SU-DHL-6 (cell line): ENCODE results near the gene TAS2R60.

Source experiments
- EZH2phosphoT487 ChIP-seq: fragments of 200-600 bp; sonication (generic), shearing (Covaris generic); conservative IDR thresholded peaks from 2 replicates; pipeline ENCODE4 v1.6.1; 2018; ENCODE audit warnings: mild to moderate bottlenecking, antibody characterized with exemption, low read length, moderate library complexity, mixed read lengths
- TF ChIP-seq, protein P1 (sequence below): fragments of 200-600 bp; sonication (generic); IDR thresholded peaks from one replicate; pipeline ENCODE4 v1.5.1; 2017; ENCODE audit warnings: antibody characterized with exemption, mild to moderate bottlenecking, low read length, moderate library complexity; ENCODE audit not compliant: insufficient read depth, poor library complexity, severe bottlenecking

DNA sequence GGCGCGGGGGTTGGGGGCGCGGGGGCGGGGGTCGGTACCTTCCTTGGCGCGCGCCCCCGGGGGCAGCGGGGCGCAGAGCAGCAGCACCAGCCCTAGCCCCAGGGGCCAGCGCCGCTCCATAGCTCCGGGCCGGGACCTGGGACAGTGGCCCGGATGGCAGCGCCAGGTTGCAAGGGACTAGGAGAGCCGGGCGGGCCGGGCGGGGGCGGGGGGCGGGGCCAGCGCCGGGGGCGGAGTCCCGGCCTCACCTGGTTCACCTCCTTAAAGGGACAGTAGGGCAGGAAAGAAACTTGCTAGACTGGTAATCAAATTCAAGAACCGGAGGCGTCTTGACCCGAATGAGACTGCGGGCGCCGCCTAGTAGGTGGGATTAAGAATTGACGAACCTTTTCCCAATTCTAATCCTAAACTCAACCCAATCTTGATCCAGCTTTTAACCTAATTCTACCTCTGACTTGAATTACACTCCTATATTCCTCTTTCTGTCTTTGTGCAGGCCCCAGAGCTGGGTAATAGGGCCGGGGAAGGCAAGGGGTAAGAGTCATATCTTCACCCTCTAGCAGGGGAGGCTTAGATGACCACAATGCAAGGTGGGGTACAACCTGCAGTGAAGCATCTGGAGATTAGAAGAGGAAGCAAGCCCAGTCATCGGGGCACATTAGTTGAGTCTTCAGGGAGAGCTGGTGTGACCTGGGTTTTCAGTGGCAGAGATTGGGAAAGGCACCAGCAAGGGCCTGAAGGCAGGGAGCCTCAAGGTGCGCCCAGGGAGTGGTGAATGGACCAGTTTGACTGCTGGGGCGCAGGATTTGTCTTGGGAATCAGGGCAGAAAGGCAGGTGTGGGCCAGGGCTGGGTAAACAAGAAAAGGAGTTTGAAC is 34.3 kb upstream of the TAS2R60 start, which contains the start of gene EPHA1:
- TF ChIP-seq, protein P1, sequence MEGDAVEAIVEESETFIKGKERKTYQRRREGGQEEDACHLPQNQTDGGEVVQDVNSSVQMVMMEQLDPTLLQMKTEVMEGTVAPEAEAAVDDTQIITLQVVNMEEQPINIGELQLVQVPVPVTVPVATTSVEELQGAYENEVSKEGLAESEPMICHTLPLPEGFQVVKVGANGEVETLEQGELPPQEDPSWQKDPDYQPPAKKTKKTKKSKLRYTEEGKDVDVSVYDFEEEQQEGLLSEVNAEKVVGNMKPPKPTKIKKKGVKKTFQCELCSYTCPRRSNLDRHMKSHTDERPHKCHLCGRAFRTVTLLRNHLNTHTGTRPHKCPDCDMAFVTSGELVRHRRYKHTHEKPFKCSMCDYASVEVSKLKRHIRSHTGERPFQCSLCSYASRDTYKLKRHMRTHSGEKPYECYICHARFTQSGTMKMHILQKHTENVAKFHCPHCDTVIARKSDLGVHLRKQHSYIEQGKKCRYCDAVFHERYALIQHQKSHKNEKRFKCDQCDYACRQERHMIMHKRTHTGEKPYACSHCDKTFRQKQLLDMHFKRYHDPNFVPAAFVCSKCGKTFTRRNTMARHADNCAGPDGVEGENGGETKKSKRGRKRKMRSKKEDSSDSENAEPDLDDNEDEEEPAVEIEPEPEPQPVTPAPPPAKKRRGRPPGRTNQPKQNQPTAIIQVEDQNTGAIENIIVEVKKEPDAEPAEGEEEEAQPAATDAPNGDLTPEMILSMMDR: no peak
- TF ChIP-seq EZH2phosphoT487: no peak
